AG04450 (cell line): ENCODE measurements around the gene ABTB2. TPM values are rescaled to one million over a fixed set of nuclear protein-coding genes. Genes with fewer than 3 reads are reported as not detected.

Experiments
- CTCF ChIA-PET: fragments of 300-600, 350-600 bp; formaldehyde crosslinking; extraction: SDS; loops from one replicate; lab custom pipeline; 2022; ENCODE audit warnings: antibody characterized with exemption, inconsistent platforms; lab: Charles Lee
- POLR2A ChIA-PET: fragments of 350-600 bp; formaldehyde crosslinking; extraction: SDS; loops from one replicate; lab custom pipeline; 2021; ENCODE audit warnings: antibody characterized with exemption, inconsistent platforms; lab: Yijun Ruan, JAX
- DNase-seq: peaks from one replicate; pipeline ENCODE4 v3.0.0-alpha.2; 2011; ENCODE audit warnings: low read depth, low spot score
- H3K27ac ChIP-seq: one replicate; pipeline ENCODE4 v1.5.1; 2012; ENCODE audit warnings: low read depth, low read length, control low read depth
- H3K27me3 ChIP-seq: one replicate; pipeline ENCODE4 v1.6.0; 2012; ENCODE audit warnings: low read length; ENCODE audit not compliant: control insufficient read depth, insufficient read depth
- H3K4me3 ChIP-seq: 2 replicates; pipeline ENCODE4 v1.5.1; 2011; ENCODE audit warnings: mild to moderate bottlenecking, low read depth, low read length, control low read depth
- H3K9me3 ChIP-seq: 2 replicates; pipeline ENCODE4 v1.5.1; 2012; ENCODE audit warnings: low read length; ENCODE audit not compliant: control insufficient read depth, insufficient read depth
- CTCF ChIP-seq: IDR thresholded peaks from 2 replicates; pipeline ENCODE4 v1.5.1; 2011; ENCODE audit warnings: low read depth, low read length, control low read depth, inconsistent platforms
- polyA plus RNA-seq: library from polyadenylated mRNA; depleted of rRNA; stranded (reverse); fragments of >200 nt; gene quantifications from 2 replicates; pipeline ENCODE4 v1.2.3, GENCODE V29; 2011

Gene ABTB2
- polyA plus RNA-seq, 1 experiment = 0.43 TPM

GRCh38 chr11:34132261-34132965 lies 225.4 kb downstream of the ABTB2 start:
- Histone ChIP-seq H3K27ac (no peak overlapping the region), H3K27me3 (no peaks in the 10 kb centered on the region), H3K9me3 (no peaks in the 10 kb centered on the region), H3K4me3 (no peak overlapping the region)
- no peak for DNase-seq
- ChIA-PET POLR2A (no interaction called here), CTCF (no interaction called here)
- no peak for TF ChIP-seq CTCF

- no peak overlapping the region for H3K27ac ChIP-seq
- CTCF ChIA-PET = no interaction called here
- POLR2A ChIA-PET = no interaction called here
- H3K9me3 ChIP-seq = no peaks in the 10 kb centered on the region
- no peak for TF ChIP-seq CTCF
- no peaks in the 10 kb centered on the region for H3K27me3 ChIP-seq
- no peak overlapping the region for H3K4me3 ChIP-seq
- DNase-seq = no peak
These were observed 229.0 kb downstream of the ABTB2 start for GRCh38 chr11:34128824-34129223.

DNA sequence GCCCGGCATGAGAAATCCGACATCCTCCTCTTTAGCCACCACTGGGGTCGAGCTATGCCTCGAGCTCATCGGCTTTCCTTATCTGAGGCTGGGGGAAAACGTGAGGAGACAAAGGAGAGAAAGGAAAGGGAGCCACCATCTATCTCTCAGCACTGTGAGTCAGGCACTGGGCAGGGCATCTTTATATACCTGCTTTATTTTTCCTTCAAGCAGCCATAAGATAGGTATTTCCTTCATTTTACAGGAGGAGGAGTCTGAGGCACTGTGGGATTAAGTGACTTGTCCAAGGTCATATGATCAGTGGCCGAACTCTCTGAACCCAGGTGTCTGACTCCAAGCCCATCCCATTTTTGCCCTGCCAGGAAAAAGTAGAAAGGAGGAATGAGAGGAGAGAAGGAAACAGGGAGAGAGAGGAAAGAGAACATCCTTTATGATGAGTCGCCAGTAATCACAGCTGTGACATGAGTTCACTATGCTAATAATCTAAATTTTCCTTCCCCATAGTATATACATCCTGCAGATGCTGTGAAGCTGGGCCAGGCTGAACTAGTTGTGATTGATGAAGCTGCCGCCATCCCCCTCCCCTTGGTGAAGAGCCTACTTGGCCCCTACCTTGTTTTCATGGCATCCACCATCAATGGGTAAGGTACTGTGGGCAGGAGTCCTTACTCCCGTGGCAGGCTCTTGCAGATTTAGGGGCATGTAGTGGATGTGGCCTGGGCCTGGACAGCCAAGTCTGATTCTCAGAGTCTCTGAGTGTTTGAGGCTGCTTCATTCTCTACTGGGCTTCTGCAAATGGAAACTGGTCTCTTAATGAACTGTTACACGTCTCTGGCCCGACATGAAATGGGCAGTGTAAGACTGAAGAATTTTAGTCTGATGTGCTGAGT lies 230.6 kb downstream of the ABTB2 start:
- DNase-seq = no peak
- POLR2A ChIA-PET = interaction anchor here (1.2 kb wide), 1 partner anchor 22 kb away, joined by 3 read pairs; the partner anchor contains the start of gene NAT10
- Histone ChIP-seq H3K27ac (peak overlapping the region; percentile 68), H3K4me3 (no peak overlapping the region), H3K9me3 (no peaks in the 10 kb centered on the region), H3K27me3 (no peaks in the 10 kb centered on the region)
- TF ChIP-seq CTCF = no peak
- CTCF ChIA-PET = interaction anchor here (0.6 to 2.0 kb wide), 3 partner anchors 46 to 309 kb away, joined by 3 to 6 read pairs (median 3); no protein-coding TSS in a partner anchor

DNA sequence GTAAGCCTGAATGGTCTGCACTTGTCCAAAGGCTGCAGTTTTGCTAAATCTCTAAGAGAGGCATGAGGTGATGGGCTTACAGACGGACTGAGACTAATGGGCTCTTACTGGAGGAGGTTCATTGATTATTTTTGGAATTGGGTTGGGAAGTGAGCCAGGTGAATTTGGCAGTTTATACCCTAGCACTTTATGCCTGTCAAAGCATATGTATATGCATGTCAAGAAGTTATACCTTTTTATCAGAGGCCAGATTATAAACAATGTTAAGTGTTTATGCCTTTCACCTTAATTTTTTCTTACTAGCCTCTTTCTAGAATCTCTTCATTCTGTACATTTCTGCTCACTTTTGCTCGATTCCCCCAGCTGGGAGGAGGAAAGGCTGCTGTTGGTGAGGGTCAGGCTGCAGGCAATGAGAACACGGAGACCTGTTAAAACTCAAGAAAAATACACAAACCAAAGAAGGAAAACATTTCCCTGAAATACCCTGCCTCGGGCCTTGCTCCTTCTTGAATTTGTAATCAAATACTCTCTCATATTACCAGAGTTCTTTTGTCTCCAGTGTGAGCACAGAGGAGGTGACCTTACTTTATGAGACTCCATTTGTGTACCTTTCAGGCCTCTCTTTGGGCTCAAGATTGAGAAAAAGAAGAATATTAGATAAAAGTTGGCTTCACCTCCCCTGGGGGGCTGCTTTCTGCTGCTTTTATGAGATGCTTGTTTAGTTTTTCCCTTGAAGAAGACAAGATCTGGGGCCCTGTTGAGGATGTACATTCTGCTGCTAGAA lies 232.7 kb downstream of the ABTB2 start:
- peak overlapping the region; percentile 21 for H3K27ac ChIP-seq
- ChIA-PET POLR2A (no interaction called here), CTCF (interaction anchor here (1.1 to 1.3 kb wide), 2 partner anchors 49 to 367 kb away, joined by 3 to 4 read pairs; no protein-coding TSS in a partner anchor)

More for the DNA sequence above, 232.7 kb downstream of the ABTB2 start:
- H3K27me3 ChIP-seq = no peaks in the 10 kb centered on the region
- TF ChIP-seq CTCF = no peak
- no peak overlapping the region for H3K4me3 ChIP-seq
- no peak for DNase-seq
- no peaks in the 10 kb centered on the region for H3K9me3 ChIP-seq
